ENCODE results near the gene KIF6.

Gene KIF6

DNA sequence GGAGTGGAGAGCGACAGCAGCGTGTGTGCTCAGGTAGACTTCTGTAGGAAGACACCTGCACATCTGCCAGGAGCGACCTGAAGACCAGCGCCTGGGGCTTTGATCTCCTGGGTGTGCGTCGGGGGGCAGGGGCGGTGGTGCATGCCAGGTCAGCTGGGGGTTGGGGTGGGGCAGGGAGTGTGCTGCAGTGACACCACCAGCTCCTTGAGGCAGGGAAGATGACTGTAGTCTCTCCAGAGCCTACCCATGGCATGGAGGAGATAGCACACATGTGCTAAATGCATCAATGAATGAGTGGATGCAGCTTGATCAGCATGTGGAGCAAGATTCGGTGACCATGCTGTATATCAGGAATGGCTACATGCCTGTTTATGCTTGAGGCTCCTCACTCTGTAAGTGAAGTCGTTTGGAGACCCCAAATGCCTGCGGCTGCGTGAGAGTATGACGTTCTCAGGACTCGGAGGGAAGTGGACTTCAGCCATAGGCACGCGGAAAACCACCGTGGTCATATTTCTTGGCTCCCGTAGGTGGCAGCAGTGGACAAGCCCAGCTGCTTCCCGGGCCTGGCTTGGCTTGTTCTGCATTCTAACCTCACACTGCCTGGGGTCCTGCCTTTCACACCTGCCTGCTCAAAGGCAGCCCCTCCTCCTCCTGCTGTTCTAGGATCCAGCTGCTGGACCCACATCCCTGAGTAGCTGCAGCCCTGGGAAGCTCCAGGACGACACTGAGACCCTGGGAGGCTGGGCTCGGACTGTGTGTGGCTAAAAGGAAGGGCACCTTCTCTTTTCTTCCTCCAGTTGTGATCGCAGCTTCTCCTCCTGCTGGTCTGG is 363.3 kb downstream of the KIF6 start:
- peak; percentile 83 for DNase-seq (ENCODE audit: extremely low spot score)
- ChIA-PET CTCF (interaction anchor here (0.7 to 2.1 kb wide), 5 partner anchors 9 to 524 kb away, joined by 3 to 6 read pairs (median 3); no protein-coding TSS in a partner anchor), POLR2A (no interaction called here)
- TF ChIP-seq FOXM1 (IDR thresholded peaks at IDR 0.05; ENCODE audit: borderline replicate concordance) (no peak), L3MBTL2 (conservative IDR thresholded peaks at IDR 0.05) (peak; percentile 32; the same call in 1 of the 2 replicates)

DNA sequence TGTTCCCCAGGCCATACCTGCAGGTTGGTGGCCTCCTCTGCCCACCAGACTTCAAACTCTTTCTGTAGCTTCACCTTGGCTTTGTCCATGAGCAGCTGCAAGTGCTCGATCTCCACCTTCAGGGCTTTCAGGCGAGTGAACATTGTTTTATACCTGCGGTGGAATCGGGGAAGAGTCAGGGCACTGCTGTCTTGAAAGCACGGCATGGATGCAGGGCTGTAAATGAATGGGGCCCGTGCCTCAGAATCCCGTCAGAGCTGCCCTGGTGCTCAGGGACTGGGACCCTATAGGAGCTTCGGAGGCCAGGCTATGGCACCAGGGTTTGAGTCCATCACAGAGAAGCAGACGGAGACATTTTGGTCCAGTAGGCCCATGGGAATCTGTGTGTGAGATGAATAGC is 364.8 kb downstream of the KIF6 start:
- DNase-seq (ENCODE audit: extremely low spot score): no peak
- CTCF ChIA-PET: no interaction called here
- POLR2A ChIA-PET: no interaction called here
- TF ChIP-seq NFRKB (IDR thresholded peaks at IDR 0.05) (no peak), ELF4 (IDR thresholded peaks at IDR 0.05) (no peak), SP1 (IDR thresholded peaks at IDR 0.05) (no peak), FOXA1 (IDR thresholded peaks at IDR 0.05) (no peak), LEF1 (IDR thresholded peaks at IDR 0.05; ENCODE audit: borderline replicate concordance) (no peak), CTBP1 (IDR thresholded peaks at IDR 0.05; ENCODE audit: borderline replicate concordance) (no peak), ZNF384 (IDR thresholded peaks at IDR 0.05) (no peak)

DNA sequence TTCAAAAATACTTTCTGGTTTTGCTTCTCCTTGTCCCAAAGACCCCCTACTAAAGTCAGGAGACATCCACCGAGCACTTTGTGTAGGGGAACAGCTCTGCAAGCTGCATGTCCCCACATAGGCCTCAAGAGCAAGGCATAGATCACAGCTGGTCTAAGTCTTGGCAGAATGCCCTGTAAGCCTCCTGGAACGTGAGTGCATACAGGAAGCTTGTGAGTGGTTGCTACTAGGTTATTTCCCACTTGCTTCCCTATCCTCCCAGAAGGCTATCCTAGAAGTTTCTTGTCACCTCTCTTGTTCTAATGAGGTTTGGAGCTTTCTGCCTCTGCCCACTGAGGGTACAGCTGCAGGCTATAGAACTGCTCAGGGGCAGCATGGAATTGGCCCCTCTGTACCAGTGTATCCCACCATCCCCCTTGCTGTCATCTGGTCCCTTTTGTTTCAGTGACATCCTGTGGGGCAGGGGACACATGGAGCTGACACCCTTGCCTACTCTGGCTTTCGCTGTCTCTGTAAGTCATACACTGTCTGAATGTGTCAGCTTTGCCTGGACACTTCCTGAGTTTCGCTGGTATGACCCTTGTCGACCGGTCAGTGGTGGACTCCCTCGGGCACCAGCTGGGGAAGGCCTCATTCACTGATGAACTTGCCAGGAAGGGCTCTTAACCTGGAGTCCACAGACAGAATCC is 367.1 kb downstream of the KIF6 start:
- DNase-seq (ENCODE audit: extremely low spot score): no peak
- TF ChIP-seq CTBP1 (IDR thresholded peaks at IDR 0.05; ENCODE audit: borderline replicate concordance) (no peak), TARDBP (IDR thresholded peaks at IDR 0.05) (no peak), FOXK2 (IDR thresholded peaks at IDR 0.05) (no peak), ZNF384 (IDR thresholded peaks at IDR 0.05) (no peak), FOXM1 (IDR thresholded peaks at IDR 0.05; ENCODE audit: borderline replicate concordance) (no peak), ARNT (IDR thresholded peaks at IDR 0.05) (no peak), HDGF (IDR thresholded peaks at IDR 0.05; ENCODE audit: borderline replicate concordance) (no peak), FOXA1 (IDR thresholded peaks at IDR 0.05) (no peak), L3MBTL2 (conservative IDR thresholded peaks at IDR 0.05) (no peak), SP1 (IDR thresholded peaks at IDR 0.05) (no peak), ELF4 (IDR thresholded peaks at IDR 0.05) (no peak), LEF1 (IDR thresholded peaks at IDR 0.05; ENCODE audit: borderline replicate concordance) (no peak), NFRKB (IDR thresholded peaks at IDR 0.05) (no peak), BHLHE40 (IDR thresholded peaks at IDR 0.05; ENCODE audit: borderline replicate concordance) (no peak)
- TF ChIP-seq, protein P1, sequence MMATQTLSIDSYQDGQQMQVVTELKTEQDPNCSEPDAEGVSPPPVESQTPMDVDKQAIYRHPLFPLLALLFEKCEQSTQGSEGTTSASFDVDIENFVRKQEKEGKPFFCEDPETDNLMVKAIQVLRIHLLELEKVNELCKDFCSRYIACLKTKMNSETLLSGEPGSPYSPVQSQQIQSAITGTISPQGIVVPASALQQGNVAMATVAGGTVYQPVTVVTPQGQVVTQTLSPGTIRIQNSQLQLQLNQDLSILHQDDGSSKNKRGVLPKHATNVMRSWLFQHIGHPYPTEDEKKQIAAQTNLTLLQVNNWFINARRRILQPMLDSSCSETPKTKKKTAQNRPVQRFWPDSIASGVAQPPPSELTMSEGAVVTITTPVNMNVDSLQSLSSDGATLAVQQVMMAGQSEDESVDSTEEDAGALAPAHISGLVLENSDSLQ (IDR thresholded peaks at IDR 0.05): no peak
- ChIA-PET POLR2A (no interaction called here), CTCF (no interaction called here)

DNA sequence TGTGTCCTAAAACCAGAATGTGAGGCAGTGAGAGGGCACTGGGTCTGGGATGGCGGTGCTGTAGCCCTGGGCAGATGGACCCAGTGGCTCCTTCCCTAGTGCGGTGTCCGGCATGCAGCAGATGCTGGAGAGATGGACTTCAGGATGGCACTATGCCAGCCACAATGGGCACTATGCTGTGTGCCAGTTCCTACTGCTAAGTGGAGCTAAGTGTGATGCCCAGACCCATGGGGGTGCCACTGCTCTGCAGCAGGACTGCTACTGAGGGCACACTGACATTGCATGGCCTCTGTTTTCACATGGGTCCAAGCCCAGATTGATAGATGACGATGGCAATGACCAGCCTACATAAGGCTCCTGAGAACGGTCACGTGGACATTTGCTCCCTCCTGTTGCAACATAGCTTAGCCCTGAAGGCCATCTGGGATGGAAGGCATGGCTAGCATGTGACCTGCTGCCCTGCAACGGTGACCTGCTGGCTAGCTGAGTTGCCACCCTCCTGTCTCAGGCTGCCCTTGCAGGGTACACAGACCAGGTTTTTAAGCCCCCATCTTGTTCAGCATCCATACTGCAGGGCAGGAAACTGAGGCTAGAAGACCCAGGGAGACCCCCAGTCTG is 371.4 kb downstream of the KIF6 start:
- CTCF ChIA-PET: interaction anchor here (0.9 kb wide), 1 partner anchor 8 kb away, joined by 3 read pairs; no protein-coding TSS in a partner anchor
- no peak for TF ChIP-seq ARNT (IDR thresholded peaks at IDR 0.05)
- no peak for TF ChIP-seq ELF4 (IDR thresholded peaks at IDR 0.05)
- no peak for TF ChIP-seq HDGF (IDR thresholded peaks at IDR 0.05; ENCODE audit: borderline replicate concordance)
- no peak for TF ChIP-seq FOXA1 (IDR thresholded peaks at IDR 0.05)
- DNase-seq (ENCODE audit: extremely low spot score): no peak
- POLR2A ChIA-PET: no interaction called here

DNA sequence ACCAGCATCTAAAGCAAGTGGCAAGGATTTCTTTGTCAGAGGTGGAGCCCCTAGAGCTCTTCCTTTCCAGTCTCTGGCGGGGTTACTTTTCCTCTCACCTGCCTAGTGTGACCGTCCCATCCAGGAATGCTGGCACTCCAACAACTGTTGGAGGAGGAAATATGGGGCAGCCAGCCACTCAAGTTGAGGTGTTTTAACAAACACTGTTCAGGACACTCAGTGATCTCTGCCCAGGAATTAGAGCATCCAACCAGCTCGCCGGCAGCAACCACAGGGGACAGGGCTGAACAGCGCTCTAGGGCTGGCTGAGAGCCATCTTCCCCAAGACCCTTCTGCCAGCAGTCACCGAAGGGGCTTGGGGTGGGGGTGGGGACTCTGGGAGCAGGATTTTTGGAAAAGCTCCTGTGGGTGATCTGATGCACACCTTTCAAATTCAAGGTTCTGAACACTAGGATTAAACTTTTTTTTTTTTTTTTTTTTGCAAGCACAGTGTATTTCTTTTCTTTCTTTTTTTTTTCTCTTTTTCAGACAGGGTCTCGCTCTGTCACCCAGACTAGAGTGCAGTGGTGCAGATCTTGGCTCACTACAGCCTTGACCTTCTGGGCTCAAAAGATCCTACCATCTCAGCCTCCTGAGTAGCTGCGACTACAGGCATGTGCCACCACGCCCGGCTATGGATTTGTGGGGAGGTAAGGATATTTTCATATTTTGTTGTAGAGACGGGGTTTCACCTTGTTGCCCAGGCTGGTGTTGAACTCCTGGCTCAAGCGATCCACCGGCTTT is 374.3 kb downstream of the KIF6 start:
- DNase-seq (ENCODE audit: extremely low spot score): no peak
- CTCF ChIA-PET: interaction anchor here (0.7 to 1.4 kb wide), 2 partner anchors 11 to 560 kb away, joined by 6 to 11 read pairs; no protein-coding TSS in a partner anchor
- POLR2A ChIA-PET: no interaction called here
- TF ChIP-seq FOXM1 (IDR thresholded peaks at IDR 0.05; ENCODE audit: borderline replicate concordance) (no peak), TARDBP (IDR thresholded peaks at IDR 0.05) (no peak), FOXA1 (IDR thresholded peaks at IDR 0.05) (no peak), SP1 (IDR thresholded peaks at IDR 0.05) (no peak), L3MBTL2 (conservative IDR thresholded peaks at IDR 0.05) (no peak), ELF4 (IDR thresholded peaks at IDR 0.05) (no peak)
- TF ChIP-seq, protein P1 (IDR thresholded peaks at IDR 0.05): no peak

DNA sequence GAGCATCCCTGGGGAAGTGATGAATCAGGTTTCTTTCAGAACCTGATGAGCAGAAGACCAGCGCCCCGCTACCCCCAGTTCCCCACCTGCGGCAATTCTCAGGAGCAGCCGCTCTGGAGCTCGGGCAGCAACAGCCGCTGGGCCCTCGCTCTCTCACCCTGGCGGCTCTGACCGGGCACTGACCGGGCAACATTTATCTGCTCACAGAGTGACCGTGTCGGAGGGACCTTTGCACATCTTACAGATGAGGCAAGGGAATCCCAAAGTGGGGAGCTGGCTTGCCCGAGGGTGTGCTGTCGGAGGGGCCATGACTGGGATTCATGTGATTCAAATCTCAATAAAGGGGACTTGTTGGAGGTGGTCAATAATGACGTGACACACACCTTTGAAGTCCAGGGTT is 376.5 kb downstream of the KIF6 start:
- TF ChIP-seq SP1 (IDR thresholded peaks at IDR 0.05) (no peak), HDGF (IDR thresholded peaks at IDR 0.05; ENCODE audit: borderline replicate concordance) (no peak), FOXK2 (IDR thresholded peaks at IDR 0.05) (no peak), ZNF384 (IDR thresholded peaks at IDR 0.05) (no peak)
- CTCF ChIA-PET: no interaction called here
- no peak for DNase-seq (ENCODE audit: extremely low spot score)
- POLR2A ChIA-PET: no interaction called here
